Measurements from ENCODE around the gene AGBL4.

GRCh38 chr1:49906365-49906764 lies 117.4 kb downstream of the AGBL4 start:
- no peak for TF ChIP-seq GATA2 (IDR thresholded peaks at IDR 0.05; ENCODE audit: low read depth, low read length)
- no peak for TF ChIP-seq GATA3 (IDR thresholded peaks at IDR 0.05; ENCODE audit: low read depth, low read length)

Data from SH-SY5Y (cell line).